Measurements from ENCODE around the gene TESK1. TPM values are rescaled to one million over a fixed set of nuclear protein-coding genes. Genes with fewer than 3 reads are reported as not detected.

Gene TESK1
- total and polyA plus RNA-seq, 2 donors = 9.3 to 32.8 TPM

Other genes with a start within 250 kb of the TESK1 start
- gene RUSC2, start 115.2 kb upstream of the TESK1 start, total RNA-seq = 1.0 TPM
- 3.3 TPM for gene RUSC2, start 115.2 kb upstream of the TESK1 start, polyA plus RNA-seq
- 6.8 TPM for gene CD72, start 13.2 kb downstream of the TESK1 start, total RNA-seq
- gene CD72, start 13.2 kb downstream of the TESK1 start, polyA plus RNA-seq = 23.6 TPM
- 174 TPM for gene SIT1, start 45.7 kb downstream of the TESK1 start, total RNA-seq
- gene SIT1, start 45.7 kb downstream of the TESK1 start, polyA plus RNA-seq = 42.2 TPM
- 22,838 TPM for gene RMRP, start 52.8 kb downstream of the TESK1 start, total RNA-seq
- gene RMRP, start 52.8 kb downstream of the TESK1 start, polyA plus RNA-seq = 13.0 TPM
- 25.6 TPM for gene CCDC107, start 53.0 kb downstream of the TESK1 start, total RNA-seq
- gene CCDC107, start 53.0 kb downstream of the TESK1 start, polyA plus RNA-seq = 43.2 TPM
- 3.9 TPM for gene ARHGEF39, start 59.9 kb downstream of the TESK1 start, total RNA-seq
- gene ARHGEF39, start 59.9 kb downstream of the TESK1 start, polyA plus RNA-seq = 1.5 TPM
- gene CA9, start 68.7 kb downstream of the TESK1 start, total RNA-seq = 1.0 TPM
- gene CA9, start 68.7 kb downstream of the TESK1 start, polyA plus RNA-seq = 0.50 TPM
- 28.6 TPM for gene TPM2, start 84.7 kb downstream of the TESK1 start, total RNA-seq
- 475 TPM for gene TPM2, start 84.7 kb downstream of the TESK1 start, polyA plus RNA-seq
- 83.0 TPM for gene TLN1, start 126.9 kb downstream of the TESK1 start, total RNA-seq
- gene TLN1, start 126.9 kb downstream of the TESK1 start, polyA plus RNA-seq = 74.5 TPM
- 23.2 TPM for gene CREB3, start 127.4 kb downstream of the TESK1 start, total RNA-seq
- gene CREB3, start 127.4 kb downstream of the TESK1 start, polyA plus RNA-seq = 25.6 TPM
- gene GBA2, start 144.0 kb downstream of the TESK1 start, total RNA-seq = 21.7 TPM
- gene GBA2, start 144.0 kb downstream of the TESK1 start, polyA plus RNA-seq = 36.9 TPM
- 7.4 TPM for gene RGP1, start 144.0 kb downstream of the TESK1 start, total RNA-seq
- gene RGP1, start 144.0 kb downstream of the TESK1 start, polyA plus RNA-seq = 6.5 TPM
- gene MSMP, start 149.0 kb downstream of the TESK1 start, total RNA-seq = not detected
- gene MSMP, start 149.0 kb downstream of the TESK1 start, polyA plus RNA-seq = 0.25 TPM
- 4.3 TPM for gene NPR2, start 186.3 kb downstream of the TESK1 start, total RNA-seq
- gene NPR2, start 186.3 kb downstream of the TESK1 start, polyA plus RNA-seq = 9.3 TPM
- gene SPAG8, start 207.0 kb downstream of the TESK1 start, total RNA-seq = 3.1 TPM
- 3.4 TPM for gene SPAG8, start 207.0 kb downstream of the TESK1 start, polyA plus RNA-seq
- 68.4 TPM for gene HINT2, start 209.8 kb downstream of the TESK1 start, total RNA-seq
- 68.3 TPM for gene HINT2, start 209.8 kb downstream of the TESK1 start, polyA plus RNA-seq
- gene FAM221B, start 223.5 kb downstream of the TESK1 start, total RNA-seq = under 0.01 TPM
- gene FAM221B, start 223.5 kb downstream of the TESK1 start, polyA plus RNA-seq = 0.05 TPM
- gene TMEM8B, start 224.0 kb downstream of the TESK1 start, total RNA-seq = 1.5 TPM
- 11.9 TPM for gene TMEM8B, start 224.0 kb downstream of the TESK1 start, polyA plus RNA-seq

Measured in thymus (tissue), 2 donors.